Measurements from ENCODE around the gene EIF5.

DNA sequence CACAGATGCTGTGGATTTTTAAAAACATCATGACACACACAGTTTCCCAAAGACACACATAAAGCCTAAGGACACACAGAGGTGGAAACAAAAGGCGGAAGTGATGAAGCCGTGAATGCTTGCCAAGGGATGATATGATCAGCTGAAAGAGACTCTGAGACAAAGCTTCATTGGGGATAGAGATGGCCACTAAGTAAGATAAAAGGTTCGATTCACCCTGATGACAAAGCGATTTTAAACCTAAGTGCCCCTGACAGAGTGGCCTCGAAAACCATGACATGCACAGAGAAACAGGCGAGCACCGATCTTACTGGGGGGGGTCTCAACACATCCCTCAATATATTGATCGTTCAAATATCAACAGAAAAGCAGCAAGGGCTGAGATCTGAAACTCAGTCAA is 20.3 kb upstream of the EIF5 start:
- TF ChIP-seq, protein P1, sequence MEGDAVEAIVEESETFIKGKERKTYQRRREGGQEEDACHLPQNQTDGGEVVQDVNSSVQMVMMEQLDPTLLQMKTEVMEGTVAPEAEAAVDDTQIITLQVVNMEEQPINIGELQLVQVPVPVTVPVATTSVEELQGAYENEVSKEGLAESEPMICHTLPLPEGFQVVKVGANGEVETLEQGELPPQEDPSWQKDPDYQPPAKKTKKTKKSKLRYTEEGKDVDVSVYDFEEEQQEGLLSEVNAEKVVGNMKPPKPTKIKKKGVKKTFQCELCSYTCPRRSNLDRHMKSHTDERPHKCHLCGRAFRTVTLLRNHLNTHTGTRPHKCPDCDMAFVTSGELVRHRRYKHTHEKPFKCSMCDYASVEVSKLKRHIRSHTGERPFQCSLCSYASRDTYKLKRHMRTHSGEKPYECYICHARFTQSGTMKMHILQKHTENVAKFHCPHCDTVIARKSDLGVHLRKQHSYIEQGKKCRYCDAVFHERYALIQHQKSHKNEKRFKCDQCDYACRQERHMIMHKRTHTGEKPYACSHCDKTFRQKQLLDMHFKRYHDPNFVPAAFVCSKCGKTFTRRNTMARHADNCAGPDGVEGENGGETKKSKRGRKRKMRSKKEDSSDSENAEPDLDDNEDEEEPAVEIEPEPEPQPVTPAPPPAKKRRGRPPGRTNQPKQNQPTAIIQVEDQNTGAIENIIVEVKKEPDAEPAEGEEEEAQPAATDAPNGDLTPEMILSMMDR (conservative IDR thresholded peaks at IDR 0.05; ENCODE audit: low read length) = no peak
- TF ChIP-seq EZH2phosphoT487 (IDR thresholded peaks at IDR 0.05; ENCODE audit: borderline replicate concordance) = no peak
